Endothelial cell of umbilical vein (primary cell): ENCODE results near the gene TPK1. TPM values are rescaled to one million over a fixed set of nuclear protein-coding genes. Genes with fewer than 3 reads are reported as not detected.

Source experiments
- BruUV-seq: library from RNA; stranded (reverse); fragments of 400-500 nt; replicated peaks from 2 replicates; lab custom pipeline; 2021; lab: Mats Ljungman, UMichigan
- CTCF ChIA-PET: fragments of 300-600, 350-600 bp; sonication (Branson Sonifier 250); formaldehyde crosslinking; loops from one replicate; lab custom pipeline; 2021; ENCODE audit warnings: antibody characterized with exemption, inconsistent platforms; lab: Charles Lee
- POLR2A ChIA-PET: fragments of 300-600, 350-600 bp; sonication (Branson Sonifier 250); formaldehyde crosslinking; loops from one replicate; lab custom pipeline; 2021; ENCODE audit warnings: antibody characterized with exemption, inconsistent platforms; lab: Charles Lee
- DNase-seq: peaks from one replicate; pipeline ENCODE4 v3.0.0-alpha.2; 2011; ENCODE audit warnings: low read depth, low spot score
- FAIRE-seq: peaks from 2 replicates; lab custom pipeline; 2011; peaks lifted over from hg19 to GRCh38; lab: Jason Lieb, UNC
- H2AFZ ChIP-seq: 2 replicates; pipeline ENCODE4 v1.6.0; 2012; ENCODE audit warnings: low read depth, low read length, control low read depth, inconsistent platforms
- H3K27ac ChIP-seq: 2 replicates; pipeline ENCODE4 v1.5.1; 2011; ENCODE audit warnings: low read depth, mild to moderate bottlenecking, control low read depth, low read length, moderate library complexity; ENCODE audit not compliant: insufficient read depth
- H3K27me3 ChIP-seq, 2 experiments: 2 replicates each; pipeline versions ENCODE4 v1.6.0 to v1.6.1; 2011; ENCODE audit warnings: low read length in 2 of 2, mixed read lengths in 1 of 2; ENCODE audit not compliant: control insufficient read depth in 2 of 2, insufficient read depth in 2 of 2
- H3K36me3 ChIP-seq, 2 experiments: 2 replicates in 1 of 2; 3 replicates in 1 of 2; pipeline ENCODE4 v1.5.1; 2011; ENCODE audit warnings: low read length in 2 of 2, mild to moderate bottlenecking in 1 of 2, moderate library complexity in 1 of 2; ENCODE audit not compliant: control insufficient read depth in 2 of 2, insufficient read depth in 2 of 2; ENCODE audit errors: extremely low read depth in 1 of 2
- H3K4me1 ChIP-seq: 3 replicates; pipeline ENCODE4 v1.5.1; 2011; ENCODE audit warnings: mild to moderate bottlenecking, low read length; ENCODE audit not compliant: control insufficient read depth, insufficient read depth; ENCODE audit errors: extremely low read depth
- H3K4me2 ChIP-seq: 2 replicates; pipeline ENCODE4 v1.6.1; 2011; ENCODE audit warnings: low read length, control low read depth, mixed read lengths; ENCODE audit not compliant: insufficient read depth
- H3K4me3 ChIP-seq, 3 experiments: fragments of 200-600 bp in 1 of 3; sonication (generic), shearing (Covaris generic) in 1 of 3; replicated peaks in 1 of 3; 2 replicates each; pipeline ENCODE4 v1.5.1; 2011 to 2016; ENCODE audit warnings: control low read depth in 3 of 3, low read length in 3 of 3, mild to moderate bottlenecking in 2 of 3, inconsistent platforms in 1 of 3, low read depth in 1 of 3, moderate library complexity in 1 of 3; ENCODE audit not compliant: insufficient read depth in 1 of 3
- H3K79me2 ChIP-seq: 2 replicates; pipeline ENCODE4 v1.6.0; 2012; ENCODE audit warnings: low read length, inconsistent platforms; ENCODE audit not compliant: control insufficient read depth, insufficient read depth
- H3K9ac ChIP-seq: replicated peaks from 2 replicates; pipeline ENCODE3; 2011; ENCODE audit warnings: low read length, control low read depth; ENCODE audit not compliant: insufficient read depth; ENCODE audit errors: extremely low read depth
- H3K9me1 ChIP-seq: replicated peaks from 3 replicates; pipeline ENCODE4 v1.6.0; 2011; ENCODE audit warnings: mild to moderate bottlenecking, low read length; ENCODE audit not compliant: control insufficient read depth, insufficient read depth; ENCODE audit errors: extremely low read depth
- H3K9me3 ChIP-seq: replicated peaks from 2 replicates; pipeline ENCODE4 v1.5.1; 2012; ENCODE audit warnings: low read length, inconsistent platforms; ENCODE audit not compliant: control insufficient read depth, insufficient read depth
- H4K20me1 ChIP-seq: replicated peaks from 2 replicates; pipeline ENCODE3; 2011; ENCODE audit warnings: mild to moderate bottlenecking, low read length; ENCODE audit not compliant: control insufficient read depth, insufficient read depth; ENCODE audit errors: extremely low read depth
- EZH2 ChIP-seq: IDR thresholded peaks from 2 replicates; pipeline ENCODE4 v1.6.1; 2012; ENCODE audit warnings: borderline replicate concordance, low read depth, mild to moderate bottlenecking, moderate library complexity, low read length, inconsistent platforms; ENCODE audit not compliant: severe bottlenecking
- FOS ChIP-seq: IDR thresholded peaks from 2 replicates; pipeline ENCODE4 v1.6.1; 2011; ENCODE audit warnings: mild to moderate bottlenecking, low read length, moderate library complexity, borderline replicate concordance; ENCODE audit not compliant: insufficient read depth
- GATA2 ChIP-seq: IDR thresholded peaks from 2 replicates; pipeline ENCODE4 v1.7.0; 2011; ENCODE audit warnings: low read depth, mild to moderate bottlenecking, moderate library complexity, mixed read lengths, low read length; ENCODE audit not compliant: insufficient read length, insufficient read depth
- JUN ChIP-seq: IDR thresholded peaks from 2 replicates; pipeline ENCODE4 v1.6.1; 2011; ENCODE audit warnings: borderline replicate concordance, low read depth; ENCODE audit not compliant: insufficient read length, insufficient read depth
- MYC ChIP-seq: IDR thresholded peaks from one replicate; pipeline ENCODE4 v1.6.1; 2011; ENCODE audit warnings: mild to moderate bottlenecking, low read depth, low read length
- POLR2A ChIP-seq: IDR thresholded peaks from 2 replicates; pipeline ENCODE4 v1.6.1; 2012; ENCODE audit warnings: low read depth, mild to moderate bottlenecking, control low read depth, low read length
- POLR2AphosphoS5 ChIP-seq: IDR thresholded peaks from 2 replicates; pipeline ENCODE4 v1.6.1; 2012; ENCODE audit warnings: low read depth, mild to moderate bottlenecking, control low read depth, low read length, moderate library complexity; ENCODE audit not compliant: insufficient read depth
- dilution Hi-C: fragments of 300-500 bp; cut with MboI; formaldehyde crosslinking; loops from one replicate; pipeline ENCODE4 v1.15.0; 2019; ENCODE audit warnings: low sequenced_read_pairs; ENCODE audit not compliant: extremely low pct_ligation_motif_present
- intact Hi-C: fragments of 100-400 bp; cut with micrococcal nuclease; formaldehyde crosslinking; loops from one replicate; pipeline ENCODE4 v1.10.0; 2022
- polyA plus RNA-seq, 4 experiments: library from polyadenylated mRNA; depleted of rRNA in 3 of 4; stranded (reverse) in 3 of 4; unstranded in 1 of 4; fragments of >200 nt; gene quantifications; 2 replicates each; pipeline versions ENCODE4 v1.2.1 to v1.2.3, GENCODE V29; 2011 to 2012; ENCODE audit warnings: missing spikeins in 1 of 4
- total RNA-seq: library from RNA; stranded (reverse); gene quantifications from 2 replicates; pipeline ENCODE4 v1.2.3, GENCODE V29; 2021
- TF ChIP-seq, protein P1 (sequence below): IDR thresholded peaks from 2 replicates; pipeline ENCODE4 v1.6.1; 2011; ENCODE audit not compliant: insufficient read depth, insufficient read length
- TF ChIP-seq, protein P2 (sequence below), 2 donors: IDR thresholded peaks; 1 replicate in 1 of 2; 2 replicates in 1 of 2; pipeline ENCODE4 v1.5.1; 2011; ENCODE audit warnings: low read length in 2 of 2, mild to moderate bottlenecking in 2 of 2, moderate library complexity in 2 of 2, control low read depth in 1 of 2, inconsistent platforms in 1 of 2, low read depth in 1 of 2; ENCODE audit not compliant: insufficient read depth in 1 of 2; ENCODE audit errors: extremely low read depth in 1 of 2

TPK1 gene
- total and polyA plus RNA-seq, 2 donors (not counting 3 experiments of a cell fraction or from before 2014, with no cell fraction given) = 7.5 to 9.3 TPM

DNA sequence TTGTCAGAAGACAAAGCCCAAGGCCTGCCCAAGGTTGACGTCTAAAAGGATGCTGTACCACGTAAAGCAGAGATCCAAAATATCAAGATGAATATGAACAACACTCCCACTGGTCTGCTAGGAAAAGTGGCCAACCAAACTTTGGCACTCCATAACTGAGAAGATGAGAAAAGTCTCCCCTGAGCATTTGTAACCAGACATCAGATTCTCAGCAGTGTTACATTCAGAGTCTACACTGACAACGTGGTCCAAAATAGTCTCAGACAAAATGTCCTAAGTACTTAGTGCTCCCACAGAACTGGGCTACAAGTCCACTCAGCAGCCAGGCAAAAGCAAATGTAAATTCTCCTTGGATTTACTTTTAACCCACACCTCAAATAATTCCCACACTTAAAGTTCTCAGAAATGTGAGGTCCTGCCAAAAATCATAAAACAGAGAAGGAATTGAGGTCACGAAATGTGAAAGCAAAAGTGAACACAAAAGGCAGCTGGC is 247.2 kb downstream of the TPK1 start:
- no peaks in the 10 kb centered on the region for H3K79me2 ChIP-seq
- POLR2A ChIA-PET = no interaction called here
- no TSS peak for BruUV-seq
- H3K36me3 ChIP-seq = no peaks in the 10 kb centered on the region
- H3K9me1 ChIP-seq = no peaks in the 10 kb centered on the region
- no peak overlapping the region for H3K9ac ChIP-seq
- H3K9me3 ChIP-seq = no peaks in the 10 kb centered on the region
- no peaks in the 10 kb centered on the region for H3K27me3 ChIP-seq
- peak; percentile 20 for DNase-seq
- no peak overlapping the region for H2AFZ ChIP-seq
- dilution Hi-C loops = no loop called here
- H3K4me2 ChIP-seq = no peak overlapping the region
- intact Hi-C loops = no loop called here
- TF ChIP-seq POLR2A (no peak), POLR2AphosphoS5 (no peak), FOS (no peak), EZH2 (no peak), GATA2 (no peak), MYC (no peak), JUN (no peak)
- TF ChIP-seq, protein P1, sequence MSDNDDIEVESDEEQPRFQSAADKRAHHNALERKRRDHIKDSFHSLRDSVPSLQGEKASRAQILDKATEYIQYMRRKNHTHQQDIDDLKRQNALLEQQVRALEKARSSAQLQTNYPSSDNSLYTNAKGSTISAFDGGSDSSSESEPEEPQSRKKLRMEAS = no peak
- TF ChIP-seq, protein P2, sequence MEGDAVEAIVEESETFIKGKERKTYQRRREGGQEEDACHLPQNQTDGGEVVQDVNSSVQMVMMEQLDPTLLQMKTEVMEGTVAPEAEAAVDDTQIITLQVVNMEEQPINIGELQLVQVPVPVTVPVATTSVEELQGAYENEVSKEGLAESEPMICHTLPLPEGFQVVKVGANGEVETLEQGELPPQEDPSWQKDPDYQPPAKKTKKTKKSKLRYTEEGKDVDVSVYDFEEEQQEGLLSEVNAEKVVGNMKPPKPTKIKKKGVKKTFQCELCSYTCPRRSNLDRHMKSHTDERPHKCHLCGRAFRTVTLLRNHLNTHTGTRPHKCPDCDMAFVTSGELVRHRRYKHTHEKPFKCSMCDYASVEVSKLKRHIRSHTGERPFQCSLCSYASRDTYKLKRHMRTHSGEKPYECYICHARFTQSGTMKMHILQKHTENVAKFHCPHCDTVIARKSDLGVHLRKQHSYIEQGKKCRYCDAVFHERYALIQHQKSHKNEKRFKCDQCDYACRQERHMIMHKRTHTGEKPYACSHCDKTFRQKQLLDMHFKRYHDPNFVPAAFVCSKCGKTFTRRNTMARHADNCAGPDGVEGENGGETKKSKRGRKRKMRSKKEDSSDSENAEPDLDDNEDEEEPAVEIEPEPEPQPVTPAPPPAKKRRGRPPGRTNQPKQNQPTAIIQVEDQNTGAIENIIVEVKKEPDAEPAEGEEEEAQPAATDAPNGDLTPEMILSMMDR (IDR thresholded peaks at IDR 0.05; ENCODE audit: extremely low read depth in 1 of 2, insufficient read depth in 1 of 2, low read depth in 1 of 2, low read length in 2 of 2) = no peak
- FAIRE-seq = no peak
- CTCF ChIA-PET = no interaction called here
- H3K4me1 ChIP-seq = no peaks in the 10 kb centered on the region
- no peak overlapping the region for H3K4me3 ChIP-seq
- no peaks in the 10 kb centered on the region for H4K20me1 ChIP-seq
- no peak overlapping the region for H3K27ac ChIP-seq
